HEK293 (cell line): ENCODE measurements around the gene TBC1D14.

Experiments
- KLF8 ChIP-seq: fragments of 450-650 bp; formaldehyde crosslinking; IDR thresholded peaks from 2 replicates; pipeline ENCODE4 v1.5.1; 2016; ENCODE audit warnings: missing biosample characterization, missing genetic modification characterization
- PATZ1 ChIP-seq: fragments of 450-650 bp; formaldehyde crosslinking; IDR thresholded peaks from 2 replicates; pipeline ENCODE4 v1.5.1; 2016; ENCODE audit warnings: missing biosample characterization, missing genetic modification characterization
- ZFP37 ChIP-seq: fragments of 450-650 bp; formaldehyde crosslinking; IDR thresholded peaks from 2 replicates; pipeline ENCODE4 v1.5.1; 2016; ENCODE audit warnings: missing biosample characterization, missing genetic modification characterization
- ZNF174 ChIP-seq: fragments of 450-650 bp; formaldehyde crosslinking; IDR thresholded peaks from 2 replicates; pipeline ENCODE4 v1.5.0; 2017; ENCODE audit warnings: missing biosample characterization, mild to moderate bottlenecking, missing genetic modification characterization
- ZNF555 ChIP-seq: fragments of 450-650 bp; formaldehyde crosslinking; conservative IDR thresholded peaks from 2 replicates; pipeline ENCODE4 v1.5.1; 2017; ENCODE audit warnings: missing biosample characterization, mild to moderate bottlenecking, missing genetic modification characterization, inconsistent platforms
- ZNF785 ChIP-seq: fragments of 450-650 bp; formaldehyde crosslinking; IDR thresholded peaks from 2 replicates; pipeline ENCODE4 v1.5.1; 2016; ENCODE audit warnings: missing biosample characterization, missing genetic modification characterization
- TF ChIP-seq, protein P1 (sequence below): fragments of 450-650 bp; formaldehyde crosslinking; IDR thresholded peaks from 2 replicates; pipeline ENCODE4 v1.5.1; 2016; ENCODE audit warnings: missing biosample characterization, missing genetic modification characterization
- TF ChIP-seq, protein P2 (sequence below): fragments of 450-650 bp; formaldehyde crosslinking; IDR thresholded peaks from 2 replicates; pipeline ENCODE4 v1.5.1; 2016; ENCODE audit warnings: missing biosample characterization, missing genetic modification characterization
- TF ChIP-seq, protein P3 (sequence below): fragments of 450-650 bp; formaldehyde crosslinking; IDR thresholded peaks from 2 replicates; pipeline ENCODE4 v1.5.1; 2016; ENCODE audit warnings: missing biosample characterization, missing genetic modification characterization

DNA sequence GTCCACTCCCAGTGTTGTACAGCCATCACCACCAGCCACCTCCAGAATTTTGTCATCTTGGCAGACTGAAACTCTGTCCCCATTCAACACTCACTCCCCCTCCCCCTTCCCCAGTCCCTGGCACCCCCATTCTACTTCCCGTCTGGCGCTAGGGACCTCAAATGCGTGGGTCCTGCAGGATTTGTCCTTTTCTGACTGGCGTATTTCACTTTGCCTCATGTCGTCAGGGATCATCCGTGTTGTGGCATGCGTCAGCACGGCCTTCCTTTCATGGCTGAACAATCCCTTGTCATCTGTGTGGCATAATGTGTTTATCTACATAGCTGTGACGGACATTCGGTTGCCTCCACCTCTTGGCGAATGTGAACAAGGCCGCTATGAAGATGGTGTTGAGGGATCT lies 139.0 kb downstream of the TBC1D14 start:
- TF ChIP-seq, protein P1, sequence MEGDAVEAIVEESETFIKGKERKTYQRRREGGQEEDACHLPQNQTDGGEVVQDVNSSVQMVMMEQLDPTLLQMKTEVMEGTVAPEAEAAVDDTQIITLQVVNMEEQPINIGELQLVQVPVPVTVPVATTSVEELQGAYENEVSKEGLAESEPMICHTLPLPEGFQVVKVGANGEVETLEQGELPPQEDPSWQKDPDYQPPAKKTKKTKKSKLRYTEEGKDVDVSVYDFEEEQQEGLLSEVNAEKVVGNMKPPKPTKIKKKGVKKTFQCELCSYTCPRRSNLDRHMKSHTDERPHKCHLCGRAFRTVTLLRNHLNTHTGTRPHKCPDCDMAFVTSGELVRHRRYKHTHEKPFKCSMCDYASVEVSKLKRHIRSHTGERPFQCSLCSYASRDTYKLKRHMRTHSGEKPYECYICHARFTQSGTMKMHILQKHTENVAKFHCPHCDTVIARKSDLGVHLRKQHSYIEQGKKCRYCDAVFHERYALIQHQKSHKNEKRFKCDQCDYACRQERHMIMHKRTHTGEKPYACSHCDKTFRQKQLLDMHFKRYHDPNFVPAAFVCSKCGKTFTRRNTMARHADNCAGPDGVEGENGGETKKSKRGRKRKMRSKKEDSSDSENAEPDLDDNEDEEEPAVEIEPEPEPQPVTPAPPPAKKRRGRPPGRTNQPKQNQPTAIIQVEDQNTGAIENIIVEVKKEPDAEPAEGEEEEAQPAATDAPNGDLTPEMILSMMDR (tag by site-specific recombination) = no peak
- TF ChIP-seq, protein P2, sequence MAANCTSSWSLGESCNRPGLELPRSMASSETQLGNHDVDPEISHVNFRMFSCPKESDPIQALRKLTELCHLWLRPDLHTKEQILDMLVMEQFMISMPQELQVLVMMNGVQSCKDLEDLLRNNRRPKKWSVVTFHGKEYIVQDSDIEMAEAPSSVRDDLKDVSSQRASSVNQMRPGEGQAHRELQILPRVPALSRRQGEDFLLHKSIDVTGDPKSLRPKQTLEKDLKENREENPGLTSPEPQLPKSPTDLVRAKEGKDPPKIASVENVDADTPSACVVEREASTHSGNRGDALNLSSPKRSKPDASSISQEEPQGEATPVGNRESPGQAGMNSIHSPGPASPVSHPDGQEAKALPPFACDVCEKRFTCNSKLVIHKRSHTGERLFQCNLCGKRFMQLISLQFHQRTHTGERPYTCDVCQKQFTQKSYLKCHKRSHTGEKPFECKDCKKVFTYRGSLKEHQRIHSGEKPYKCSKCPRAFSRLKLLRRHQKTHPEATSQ = no peak
- TF ChIP-seq KLF8 (tag by site-specific recombination) (no peak), ZNF555 (no peak), ZNF785 (tag by site-specific recombination) (no peak), ZFP37 (tag by site-specific recombination) (no peak), PATZ1 (tag by site-specific recombination) (no peak), ZNF174 (tag by site-specific recombination) (no peak)
- TF ChIP-seq, protein P3, sequence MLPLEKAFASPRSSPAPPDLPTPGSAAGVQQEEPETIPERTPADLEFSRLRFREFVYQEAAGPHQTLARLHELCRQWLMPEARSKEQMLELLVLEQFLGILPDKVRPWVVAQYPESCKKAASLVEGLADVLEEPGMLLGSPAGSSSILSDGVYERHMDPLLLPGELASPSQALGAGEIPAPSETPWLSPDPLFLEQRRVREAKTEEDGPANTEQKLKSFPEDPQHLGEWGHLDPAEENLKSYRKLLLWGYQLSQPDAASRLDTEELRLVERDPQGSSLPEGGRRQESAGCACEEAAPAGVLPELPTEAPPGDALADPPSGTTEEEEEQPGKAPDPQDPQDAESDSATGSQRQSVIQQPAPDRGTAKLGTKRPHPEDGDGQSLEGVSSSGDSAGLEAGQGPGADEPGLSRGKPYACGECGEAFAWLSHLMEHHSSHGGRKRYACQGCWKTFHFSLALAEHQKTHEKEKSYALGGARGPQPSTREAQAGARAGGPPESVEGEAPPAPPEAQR = no peak
